GM12872 (cell line): Measurements from ENCODE around the gene COX6A2.

Experiments used
- CTCF ChIP-seq: IDR thresholded peaks from 3 replicates; pipeline ENCODE4 v1.5.1; 2011; ENCODE audit warnings: low read depth, mild to moderate bottlenecking, low read length, moderate library complexity; ENCODE audit not compliant: insufficient read depth

Gene COX6A2

DNA sequence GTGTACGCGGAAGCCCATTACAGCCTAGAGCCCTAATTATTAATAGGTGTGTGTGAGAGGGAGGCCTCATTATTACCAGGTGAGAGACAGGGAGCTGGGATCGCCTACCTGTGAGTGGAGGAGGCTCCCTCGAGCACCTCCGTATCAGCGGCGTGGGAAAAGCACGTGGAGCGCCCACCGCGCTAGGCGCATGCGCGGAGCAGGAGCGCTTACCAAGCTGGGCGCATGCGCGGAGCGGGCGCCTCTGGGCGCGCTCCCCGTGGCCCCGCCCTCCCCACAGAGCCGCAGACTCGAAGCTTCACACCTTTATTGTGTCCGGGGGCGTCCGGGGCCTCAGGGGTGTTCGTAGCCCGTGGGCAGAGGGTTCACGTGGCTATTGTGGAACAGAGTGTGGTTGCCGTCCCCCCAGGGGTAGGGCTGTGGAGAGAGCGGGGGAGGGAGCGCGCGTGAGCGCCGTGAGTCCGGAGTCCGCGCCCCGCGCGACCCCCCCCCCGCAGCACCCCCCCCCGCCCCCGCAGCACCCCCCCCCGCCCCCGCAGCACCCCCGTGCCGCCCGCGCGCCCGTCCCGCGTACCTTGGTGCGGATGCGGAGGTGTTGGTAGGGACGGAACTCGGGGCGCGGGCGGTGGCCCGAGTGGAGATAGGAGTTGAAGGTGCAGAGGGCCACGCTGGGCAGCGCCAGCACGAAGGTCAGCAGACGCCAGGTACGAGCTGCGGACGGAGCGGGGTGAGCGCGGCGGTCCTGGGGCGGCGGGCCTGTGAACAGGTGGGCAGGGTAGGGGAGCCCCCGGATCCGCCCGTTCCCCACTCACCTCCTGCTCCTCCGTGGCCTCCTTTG is 500 bp downstream of the COX6A2 start:
- no peak for TF ChIP-seq CTCF

DNA sequence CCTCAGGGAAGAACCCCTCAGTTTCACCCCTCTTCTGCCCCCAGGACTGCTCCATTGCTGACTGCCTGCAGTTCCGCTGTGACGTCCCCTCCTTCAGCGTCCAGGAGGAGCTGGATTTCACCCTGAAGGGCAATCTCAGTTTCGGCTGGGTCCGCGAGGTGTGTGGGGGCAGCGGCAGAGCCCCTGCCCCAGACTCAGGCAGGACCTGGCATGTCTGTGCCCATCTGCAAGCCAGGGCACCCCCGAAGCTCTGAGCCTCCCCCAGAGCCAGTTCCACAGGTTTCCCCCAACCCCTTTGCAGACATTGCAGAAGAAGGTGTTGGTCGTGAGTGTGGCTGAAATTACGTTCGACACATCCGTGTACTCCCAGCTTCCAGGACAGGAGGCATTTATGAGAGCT is 4.4 kb downstream of the COX6A2 start:
- no peak for TF ChIP-seq CTCF

GRCh38 chr16:31423241-31423640 is 4.9 kb downstream of the COX6A2 start:
- no peak for TF ChIP-seq CTCF

DNA sequence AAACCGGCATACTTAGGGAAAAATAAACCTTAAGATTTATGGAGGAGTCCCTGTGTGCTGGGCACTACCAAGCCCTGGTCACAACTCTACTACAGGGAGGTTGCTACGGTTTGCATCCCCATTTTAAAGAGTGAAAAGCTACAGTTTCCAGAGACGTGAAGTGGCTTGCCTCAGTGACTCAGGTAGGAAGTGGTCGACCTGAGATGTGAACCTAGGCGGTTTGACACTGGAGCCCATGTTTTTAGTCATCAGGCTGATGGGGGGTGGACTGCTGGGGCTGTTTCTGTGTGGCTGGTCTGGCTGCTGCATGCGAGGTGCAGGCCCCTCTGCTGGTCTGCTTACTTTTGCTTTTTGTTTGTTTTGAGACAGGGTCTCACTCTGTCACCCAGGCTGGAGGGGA is 6.6 kb downstream of the COX6A2 start:
- no peak for TF ChIP-seq CTCF

- TF ChIP-seq CTCF, result no peak
Observed at GRCh38 chr16:31420037-31420436, 8.1 kb downstream of the COX6A2 start.

GRCh38 chr16:31417916-31418315 is 10.2 kb downstream of the COX6A2 start:
- no peak for TF ChIP-seq CTCF

GRCh38 chr16:31416371-31416770 is 11.8 kb downstream of the COX6A2 start:
- TF ChIP-seq CTCF, result no peak
